ENCODE data around the gene AOPEP.

DNA sequence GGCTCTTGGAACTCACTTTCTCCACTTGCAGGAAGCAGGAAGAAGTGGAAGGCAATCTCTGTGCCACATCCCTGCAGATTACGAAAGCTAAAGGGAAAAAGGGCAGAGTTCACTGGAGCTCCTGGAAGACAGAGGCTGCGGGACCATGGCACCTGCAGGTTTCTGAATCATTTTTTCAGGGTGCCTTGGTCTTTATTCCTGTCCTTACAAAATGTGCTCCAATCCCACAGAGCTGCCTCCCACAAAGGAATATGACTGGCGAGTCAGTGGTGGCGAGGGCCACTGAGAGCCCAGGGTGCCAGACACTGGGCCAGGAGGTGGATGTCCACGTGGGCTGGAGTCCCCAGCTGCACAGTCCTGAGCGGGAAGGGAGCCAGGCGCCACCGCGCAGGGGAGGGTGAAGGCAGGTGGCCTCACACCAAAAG, 408.0 kb downstream of the AOPEP start:
- TF ChIP-seq, protein P1, sequence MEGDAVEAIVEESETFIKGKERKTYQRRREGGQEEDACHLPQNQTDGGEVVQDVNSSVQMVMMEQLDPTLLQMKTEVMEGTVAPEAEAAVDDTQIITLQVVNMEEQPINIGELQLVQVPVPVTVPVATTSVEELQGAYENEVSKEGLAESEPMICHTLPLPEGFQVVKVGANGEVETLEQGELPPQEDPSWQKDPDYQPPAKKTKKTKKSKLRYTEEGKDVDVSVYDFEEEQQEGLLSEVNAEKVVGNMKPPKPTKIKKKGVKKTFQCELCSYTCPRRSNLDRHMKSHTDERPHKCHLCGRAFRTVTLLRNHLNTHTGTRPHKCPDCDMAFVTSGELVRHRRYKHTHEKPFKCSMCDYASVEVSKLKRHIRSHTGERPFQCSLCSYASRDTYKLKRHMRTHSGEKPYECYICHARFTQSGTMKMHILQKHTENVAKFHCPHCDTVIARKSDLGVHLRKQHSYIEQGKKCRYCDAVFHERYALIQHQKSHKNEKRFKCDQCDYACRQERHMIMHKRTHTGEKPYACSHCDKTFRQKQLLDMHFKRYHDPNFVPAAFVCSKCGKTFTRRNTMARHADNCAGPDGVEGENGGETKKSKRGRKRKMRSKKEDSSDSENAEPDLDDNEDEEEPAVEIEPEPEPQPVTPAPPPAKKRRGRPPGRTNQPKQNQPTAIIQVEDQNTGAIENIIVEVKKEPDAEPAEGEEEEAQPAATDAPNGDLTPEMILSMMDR (IDR thresholded peaks at IDR 0.05), result no peak
- TF ChIP-seq POLR2A (IDR thresholded peaks at IDR 0.05) (no peak), POLR2AphosphoS5 (IDR thresholded peaks at IDR 0.05) (no peak)

Data from suprapubic skin (tissue), 4 donors.